GM10847 (cell line): Measurements from ENCODE around the gene PCARE.

Experiments used
- POLR2A ChIP-seq: IDR thresholded peaks from 2 replicates; pipeline ENCODE4 v1.6.1; 2011; ENCODE audit not compliant: insufficient read length; ENCODE audit errors: extremely low read depth

PCARE gene

GRCh38 chr2:29057006-29057405 lies 17.3 kb downstream of the PCARE start:
- no peak for TF ChIP-seq POLR2A

GRCh38 chr2:29056452-29056851 lies 17.9 kb downstream of the PCARE start:
- no peak for TF ChIP-seq POLR2A

GRCh38 chr2:29055601-29056000 lies 18.7 kb downstream of the PCARE start:
- no peak for TF ChIP-seq POLR2A

- TF ChIP-seq POLR2A: no peak
Measured at GRCh38 chr2:29054430-29054829, 19.9 kb downstream of the PCARE start.

- TF ChIP-seq POLR2A: no peak
Measured at GRCh38 chr2:29053670-29054400, 20.5 kb downstream of the PCARE start.

- TF ChIP-seq POLR2A: no peak
Measured at GRCh38 chr2:29053223-29053622, 21.1 kb downstream of the PCARE start.

GRCh38 chr2:29052807-29053206 lies 21.5 kb downstream of the PCARE start:
- no peak for TF ChIP-seq POLR2A

- TF ChIP-seq POLR2A: no peak
Measured at GRCh38 chr2:29051730-29052129, 22.6 kb downstream of the PCARE start.

- TF ChIP-seq POLR2A: no peak
Measured at GRCh38 chr2:29050591-29050990, 23.7 kb downstream of the PCARE start.

- TF ChIP-seq POLR2A: no peak
Measured at GRCh38 chr2:29047083-29047845, 27.1 kb downstream of the PCARE start.

- no peak for TF ChIP-seq POLR2A
Measured at GRCh38 chr2:29046321-29046720, 28.0 kb downstream of the PCARE start.

GRCh38 chr2:29044459-29044858 lies 29.9 kb downstream of the PCARE start:
- no peak for TF ChIP-seq POLR2A

- TF ChIP-seq POLR2A: no peak
Measured at GRCh38 chr2:29042561-29043075, 31.7 kb downstream of the PCARE start.

- TF ChIP-seq POLR2A: no peak
Measured at GRCh38 chr2:29041161-29041660, 33.1 kb downstream of the PCARE start.

- TF ChIP-seq POLR2A: no peak
Measured at GRCh38 chr2:29040552-29040951, 33.8 kb downstream of the PCARE start.
